H1 (cell line): ENCODE data around the gene SKP1. TPM values are rescaled to one million over a fixed set of nuclear protein-coding genes. Genes with fewer than 3 reads are reported as not detected.

Source experiments
- CEBPB ChIP-seq: IDR thresholded peaks from 2 replicates; pipeline ENCODE4 v1.6.1; 2012; ENCODE audit warnings: low read depth, low read length
- FOSL1 ChIP-seq: IDR thresholded peaks from 2 replicates; pipeline ENCODE4 v1.6.1; 2011; ENCODE audit warnings: mild to moderate bottlenecking, low read depth, low read length, moderate library complexity; ENCODE audit not compliant: insufficient read depth
- MAFK ChIP-seq: IDR thresholded peaks from 2 replicates; pipeline ENCODE4 v1.6.1; 2012; ENCODE audit warnings: low read depth, mild to moderate bottlenecking, improper control_type of control experiment, low read length
- POLR2A ChIP-seq, 2 experiments: IDR thresholded peaks; 1 replicate in 1 of 2; 2 replicates in 1 of 2; pipeline ENCODE4 v1.6.1; 2011; ENCODE audit warnings: low read depth in 2 of 2, low read length in 2 of 2, mild to moderate bottlenecking in 2 of 2; ENCODE audit errors: control extremely low read depth in 1 of 2
- POU5F1 ChIP-seq: IDR thresholded peaks from 2 replicates; pipeline ENCODE4 v1.6.1; 2011; ENCODE audit warnings: low read depth, mild to moderate bottlenecking, low read length, moderate library complexity
- YY1 ChIP-seq: IDR thresholded peaks from 2 replicates; pipeline ENCODE4 v1.6.1; 2011; ENCODE audit warnings: low read depth, mild to moderate bottlenecking, low read length
- polyA plus RNA-seq, 7 experiments: library from polyadenylated mRNA; depleted of rRNA in 3 of 7; stranded (reverse) in 5 of 7; unstranded in 2 of 7; fragments of >200 nt in 5 of 7; fragments of 200-250 nt in 2 of 7; gene quantifications; 1 replicate in 5 of 7; 2 replicates in 1 of 7; 4 replicates in 1 of 7; pipeline versions ENCODE4 v1.2.1 to v1.2.3, GENCODE V29; 2011 to 2013; ENCODE audit warnings: missing spikeins in 2 of 7, mixed read lengths in 2 of 7
- total RNA-seq: library from RNA; stranded (reverse); fragmentation: NEBNext Ultra II Directional; extraction: Animal tissue kit (Norgen Biotek cat#: 25700); gene quantifications from 2 replicates; pipeline ENCODE4 v1.2.1, GENCODE V29; 2021
- TF ChIP-seq, protein P1 (sequence below): fragments of 300-600 bp; sonication (generic); IDR thresholded peaks from 2 replicates; pipeline ENCODE4 v1.7.1; 2012; ENCODE audit warnings: low read length, moderate library complexity, mild to moderate bottlenecking, inconsistent platforms; ENCODE audit not compliant: insufficient replicate concordance
- TF ChIP-seq, protein P2 (sequence below), 3 experiments: IDR thresholded peaks; 1 replicate in 2 of 3; 2 replicates in 1 of 3; pipeline versions ENCODE4 v1.5.1 to v1.6.1; 2011; ENCODE audit warnings: low read length in 3 of 3, mild to moderate bottlenecking in 3 of 3, inconsistent platforms in 2 of 3, low read depth in 1 of 3, moderate library complexity in 1 of 3; ENCODE audit not compliant: insufficient read depth in 1 of 3; ENCODE audit errors: control extremely low read depth in 1 of 3
- TF ChIP-seq, protein P3 (sequence below): IDR thresholded peaks from 2 replicates; pipeline ENCODE4 v1.6.1; 2011; ENCODE audit warnings: low read length, improper control_type of control experiment

SKP1 gene
- total and polyA plus RNA-seq, 2 of the 8 experiments (the other 6 are each of a cell fraction or from before 2014, with no cell fraction given) = 163 to 332 TPM

GRCh38 chr5:134110382-134110781 lies 66.4 kb downstream of the SKP1 start (continued):
- TF ChIP-seq, protein P1, sequence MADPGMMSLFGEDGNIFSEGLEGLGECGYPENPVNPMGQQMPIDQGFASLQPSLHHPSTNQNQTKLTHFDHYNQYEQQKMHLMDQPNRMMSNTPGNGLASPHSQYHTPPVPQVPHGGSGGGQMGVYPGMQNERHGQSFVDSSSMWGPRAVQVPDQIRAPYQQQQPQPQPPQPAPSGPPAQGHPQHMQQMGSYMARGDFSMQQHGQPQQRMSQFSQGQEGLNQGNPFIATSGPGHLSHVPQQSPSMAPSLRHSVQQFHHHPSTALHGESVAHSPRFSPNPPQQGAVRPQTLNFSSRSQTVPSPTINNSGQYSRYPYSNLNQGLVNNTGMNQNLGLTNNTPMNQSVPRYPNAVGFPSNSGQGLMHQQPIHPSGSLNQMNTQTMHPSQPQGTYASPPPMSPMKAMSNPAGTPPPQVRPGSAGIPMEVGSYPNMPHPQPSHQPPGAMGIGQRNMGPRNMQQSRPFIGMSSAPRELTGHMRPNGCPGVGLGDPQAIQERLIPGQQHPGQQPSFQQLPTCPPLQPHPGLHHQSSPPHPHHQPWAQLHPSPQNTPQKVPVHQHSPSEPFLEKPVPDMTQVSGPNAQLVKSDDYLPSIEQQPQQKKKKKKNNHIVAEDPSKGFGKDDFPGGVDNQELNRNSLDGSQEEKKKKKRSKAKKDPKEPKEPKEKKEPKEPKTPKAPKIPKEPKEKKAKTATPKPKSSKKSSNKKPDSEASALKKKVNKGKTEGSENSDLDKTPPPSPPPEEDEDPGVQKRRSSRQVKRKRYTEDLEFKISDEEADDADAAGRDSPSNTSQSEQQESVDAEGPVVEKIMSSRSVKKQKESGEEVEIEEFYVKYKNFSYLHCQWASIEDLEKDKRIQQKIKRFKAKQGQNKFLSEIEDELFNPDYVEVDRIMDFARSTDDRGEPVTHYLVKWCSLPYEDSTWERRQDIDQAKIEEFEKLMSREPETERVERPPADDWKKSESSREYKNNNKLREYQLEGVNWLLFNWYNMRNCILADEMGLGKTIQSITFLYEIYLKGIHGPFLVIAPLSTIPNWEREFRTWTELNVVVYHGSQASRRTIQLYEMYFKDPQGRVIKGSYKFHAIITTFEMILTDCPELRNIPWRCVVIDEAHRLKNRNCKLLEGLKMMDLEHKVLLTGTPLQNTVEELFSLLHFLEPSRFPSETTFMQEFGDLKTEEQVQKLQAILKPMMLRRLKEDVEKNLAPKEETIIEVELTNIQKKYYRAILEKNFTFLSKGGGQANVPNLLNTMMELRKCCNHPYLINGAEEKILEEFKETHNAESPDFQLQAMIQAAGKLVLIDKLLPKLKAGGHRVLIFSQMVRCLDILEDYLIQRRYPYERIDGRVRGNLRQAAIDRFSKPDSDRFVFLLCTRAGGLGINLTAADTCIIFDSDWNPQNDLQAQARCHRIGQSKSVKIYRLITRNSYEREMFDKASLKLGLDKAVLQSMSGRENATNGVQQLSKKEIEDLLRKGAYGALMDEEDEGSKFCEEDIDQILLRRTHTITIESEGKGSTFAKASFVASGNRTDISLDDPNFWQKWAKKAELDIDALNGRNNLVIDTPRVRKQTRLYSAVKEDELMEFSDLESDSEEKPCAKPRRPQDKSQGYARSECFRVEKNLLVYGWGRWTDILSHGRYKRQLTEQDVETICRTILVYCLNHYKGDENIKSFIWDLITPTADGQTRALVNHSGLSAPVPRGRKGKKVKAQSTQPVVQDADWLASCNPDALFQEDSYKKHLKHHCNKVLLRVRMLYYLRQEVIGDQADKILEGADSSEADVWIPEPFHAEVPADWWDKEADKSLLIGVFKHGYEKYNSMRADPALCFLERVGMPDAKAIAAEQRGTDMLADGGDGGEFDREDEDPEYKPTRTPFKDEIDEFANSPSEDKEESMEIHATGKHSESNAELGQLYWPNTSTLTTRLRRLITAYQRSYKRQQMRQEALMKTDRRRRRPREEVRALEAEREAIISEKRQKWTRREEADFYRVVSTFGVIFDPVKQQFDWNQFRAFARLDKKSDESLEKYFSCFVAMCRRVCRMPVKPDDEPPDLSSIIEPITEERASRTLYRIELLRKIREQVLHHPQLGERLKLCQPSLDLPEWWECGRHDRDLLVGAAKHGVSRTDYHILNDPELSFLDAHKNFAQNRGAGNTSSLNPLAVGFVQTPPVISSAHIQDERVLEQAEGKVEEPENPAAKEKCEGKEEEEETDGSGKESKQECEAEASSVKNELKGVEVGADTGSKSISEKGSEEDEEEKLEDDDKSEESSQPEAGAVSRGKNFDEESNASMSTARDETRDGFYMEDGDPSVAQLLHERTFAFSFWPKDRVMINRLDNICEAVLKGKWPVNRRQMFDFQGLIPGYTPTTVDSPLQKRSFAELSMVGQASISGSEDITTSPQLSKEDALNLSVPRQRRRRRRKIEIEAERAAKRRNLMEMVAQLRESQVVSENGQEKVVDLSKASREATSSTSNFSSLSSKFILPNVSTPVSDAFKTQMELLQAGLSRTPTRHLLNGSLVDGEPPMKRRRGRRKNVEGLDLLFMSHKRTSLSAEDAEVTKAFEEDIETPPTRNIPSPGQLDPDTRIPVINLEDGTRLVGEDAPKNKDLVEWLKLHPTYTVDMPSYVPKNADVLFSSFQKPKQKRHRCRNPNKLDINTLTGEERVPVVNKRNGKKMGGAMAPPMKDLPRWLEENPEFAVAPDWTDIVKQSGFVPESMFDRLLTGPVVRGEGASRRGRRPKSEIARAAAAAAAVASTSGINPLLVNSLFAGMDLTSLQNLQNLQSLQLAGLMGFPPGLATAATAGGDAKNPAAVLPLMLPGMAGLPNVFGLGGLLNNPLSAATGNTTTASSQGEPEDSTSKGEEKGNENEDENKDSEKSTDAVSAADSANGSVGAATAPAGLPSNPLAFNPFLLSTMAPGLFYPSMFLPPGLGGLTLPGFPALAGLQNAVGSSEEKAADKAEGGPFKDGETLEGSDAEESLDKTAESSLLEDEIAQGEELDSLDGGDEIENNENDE = no peak
- TF ChIP-seq, protein P2, sequence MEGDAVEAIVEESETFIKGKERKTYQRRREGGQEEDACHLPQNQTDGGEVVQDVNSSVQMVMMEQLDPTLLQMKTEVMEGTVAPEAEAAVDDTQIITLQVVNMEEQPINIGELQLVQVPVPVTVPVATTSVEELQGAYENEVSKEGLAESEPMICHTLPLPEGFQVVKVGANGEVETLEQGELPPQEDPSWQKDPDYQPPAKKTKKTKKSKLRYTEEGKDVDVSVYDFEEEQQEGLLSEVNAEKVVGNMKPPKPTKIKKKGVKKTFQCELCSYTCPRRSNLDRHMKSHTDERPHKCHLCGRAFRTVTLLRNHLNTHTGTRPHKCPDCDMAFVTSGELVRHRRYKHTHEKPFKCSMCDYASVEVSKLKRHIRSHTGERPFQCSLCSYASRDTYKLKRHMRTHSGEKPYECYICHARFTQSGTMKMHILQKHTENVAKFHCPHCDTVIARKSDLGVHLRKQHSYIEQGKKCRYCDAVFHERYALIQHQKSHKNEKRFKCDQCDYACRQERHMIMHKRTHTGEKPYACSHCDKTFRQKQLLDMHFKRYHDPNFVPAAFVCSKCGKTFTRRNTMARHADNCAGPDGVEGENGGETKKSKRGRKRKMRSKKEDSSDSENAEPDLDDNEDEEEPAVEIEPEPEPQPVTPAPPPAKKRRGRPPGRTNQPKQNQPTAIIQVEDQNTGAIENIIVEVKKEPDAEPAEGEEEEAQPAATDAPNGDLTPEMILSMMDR (IDR thresholded peaks at IDR 0.05; ENCODE audit: control extremely low read depth in 1 of 3, insufficient read depth in 1 of 3, low read depth in 1 of 3, low read length in 3 of 3) = no peak
- TF ChIP-seq, protein P3, sequence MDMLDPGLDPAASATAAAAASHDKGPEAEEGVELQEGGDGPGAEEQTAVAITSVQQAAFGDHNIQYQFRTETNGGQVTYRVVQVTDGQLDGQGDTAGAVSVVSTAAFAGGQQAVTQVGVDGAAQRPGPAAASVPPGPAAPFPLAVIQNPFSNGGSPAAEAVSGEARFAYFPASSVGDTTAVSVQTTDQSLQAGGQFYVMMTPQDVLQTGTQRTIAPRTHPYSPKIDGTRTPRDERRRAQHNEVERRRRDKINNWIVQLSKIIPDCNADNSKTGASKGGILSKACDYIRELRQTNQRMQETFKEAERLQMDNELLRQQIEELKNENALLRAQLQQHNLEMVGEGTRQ = no peak
- TF ChIP-seq CEBPB = no peak
- no peak for TF ChIP-seq FOSL1
- no peak for TF ChIP-seq MAFK
- no peak for TF ChIP-seq YY1
- no peak for TF ChIP-seq POU5F1
- TF ChIP-seq POLR2A (IDR thresholded peaks at IDR 0.05; ENCODE audit: control extremely low read depth in 1 of 2, low read depth in 2 of 2, low read length in 2 of 2) = no peak
